Epithelial cell of esophagus (primary cell): ENCODE data around the gene HDAC9.

Experiments
- DNase-seq: peaks from one replicate; pipeline ENCODE4 v3.0.0; 2010; ENCODE audit warnings: low read depth
- H3K4me3 ChIP-seq: 2 replicates; pipeline ENCODE4 v1.5.1; 2011; ENCODE audit warnings: mild to moderate bottlenecking, low read length, control low read depth
- CTCF ChIP-seq: IDR thresholded peaks from 2 replicates; pipeline ENCODE4 v1.5.1; 2011; ENCODE audit warnings: low read depth, mild to moderate bottlenecking, low read length, control low read depth, inconsistent platforms; ENCODE audit not compliant: insufficient read depth; ENCODE audit errors: missing control alignments

The HDAC9 gene

GRCh38 chr7:18693406-18693805 is 197.9 kb downstream of the HDAC9 start:
- peak; percentile 81 for TF ChIP-seq CTCF
- peak; percentile 78 for DNase-seq
- H3K4me3 ChIP-seq, result no peak overlapping the region

GRCh38 chr7:18693816-18694215 is 198.3 kb downstream of the HDAC9 start:
- no peak overlapping the region for H3K4me3 ChIP-seq
- DNase-seq, result no peak
- TF ChIP-seq CTCF, result no peak

- H3K4me3 ChIP-seq, result no peak overlapping the region
- DNase-seq, result no peak
- TF ChIP-seq CTCF, result no peak
Measured at GRCh38 chr7:18694484-18694883, 198.9 kb downstream of the HDAC9 start.

GRCh38 chr7:18694911-18695310 is 199.4 kb downstream of the HDAC9 start:
- DNase-seq, result no peak
- no peak for TF ChIP-seq CTCF
- H3K4me3 ChIP-seq, result no peak overlapping the region

- TF ChIP-seq CTCF, result no peak
- no peak for DNase-seq
- H3K4me3 ChIP-seq, result no peak overlapping the region
Measured at GRCh38 chr7:18698258-18698734, 202.7 kb downstream of the HDAC9 start.

GRCh38 chr7:18700147-18700546 is 204.6 kb downstream of the HDAC9 start:
- no peak overlapping the region for H3K4me3 ChIP-seq
- DNase-seq, result no peak
- no peak for TF ChIP-seq CTCF

GRCh38 chr7:18702071-18702829 is 206.7 kb downstream of the HDAC9 start:
- no peak overlapping the region for H3K4me3 ChIP-seq
- DNase-seq, result no peak
- no peak for TF ChIP-seq CTCF
